Keratinocyte (primary cell): ENCODE results near the gene TTC33.

Source experiments
- EZH2 ChIP-seq: IDR thresholded peaks from one replicate; pipeline ENCODE4 v1.6.1; 2012; ENCODE audit warnings: inconsistent platforms, mild to moderate bottlenecking, low read length, moderate library complexity
- TF ChIP-seq, protein P1 (sequence below), 3 experiments: IDR thresholded peaks in 1 of 3; conservative IDR thresholded peaks in 1 of 3; optimal IDR thresholded peaks in 1 of 3; 2 replicates in 2 of 3; 3 replicates in 1 of 3; pipeline versions ENCODE3 to v1.5.1; 2011; ENCODE audit warnings: low read length in 3 of 3, mild to moderate bottlenecking in 3 of 3, moderate library complexity in 2 of 3, control low read depth in 1 of 3, inconsistent platforms in 1 of 3; ENCODE audit not compliant: insufficient read depth in 2 of 3; ENCODE audit errors: extremely low read depth in 1 of 3

DNA sequence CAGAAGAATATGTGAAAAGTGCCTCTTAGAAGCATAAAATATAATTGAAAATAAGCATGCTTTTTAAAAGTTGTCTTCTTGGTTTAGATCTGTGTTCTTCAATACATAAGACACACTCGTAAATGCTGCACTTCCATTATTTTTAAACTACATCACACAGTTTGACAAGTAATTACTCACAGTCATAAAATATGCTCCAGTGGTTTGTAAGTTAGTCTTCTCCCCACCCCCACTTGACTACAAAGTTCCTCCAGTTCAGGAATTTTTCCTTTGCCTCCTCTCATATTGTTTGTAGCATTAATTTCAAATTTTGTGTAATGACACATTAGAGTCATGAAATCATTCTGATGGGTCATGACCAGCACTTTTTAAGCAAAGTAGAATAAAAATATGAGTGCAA lies 136.3 kb downstream of the TTC33 start:
- TF ChIP-seq, protein P1, sequence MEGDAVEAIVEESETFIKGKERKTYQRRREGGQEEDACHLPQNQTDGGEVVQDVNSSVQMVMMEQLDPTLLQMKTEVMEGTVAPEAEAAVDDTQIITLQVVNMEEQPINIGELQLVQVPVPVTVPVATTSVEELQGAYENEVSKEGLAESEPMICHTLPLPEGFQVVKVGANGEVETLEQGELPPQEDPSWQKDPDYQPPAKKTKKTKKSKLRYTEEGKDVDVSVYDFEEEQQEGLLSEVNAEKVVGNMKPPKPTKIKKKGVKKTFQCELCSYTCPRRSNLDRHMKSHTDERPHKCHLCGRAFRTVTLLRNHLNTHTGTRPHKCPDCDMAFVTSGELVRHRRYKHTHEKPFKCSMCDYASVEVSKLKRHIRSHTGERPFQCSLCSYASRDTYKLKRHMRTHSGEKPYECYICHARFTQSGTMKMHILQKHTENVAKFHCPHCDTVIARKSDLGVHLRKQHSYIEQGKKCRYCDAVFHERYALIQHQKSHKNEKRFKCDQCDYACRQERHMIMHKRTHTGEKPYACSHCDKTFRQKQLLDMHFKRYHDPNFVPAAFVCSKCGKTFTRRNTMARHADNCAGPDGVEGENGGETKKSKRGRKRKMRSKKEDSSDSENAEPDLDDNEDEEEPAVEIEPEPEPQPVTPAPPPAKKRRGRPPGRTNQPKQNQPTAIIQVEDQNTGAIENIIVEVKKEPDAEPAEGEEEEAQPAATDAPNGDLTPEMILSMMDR (optimal IDR thresholded peaks at IDR 0.05 in 1 of 3, IDR thresholded peaks at IDR 0.05 in 1 of 3, conservative IDR thresholded peaks at IDR 0.05 in 1 of 3; ENCODE audit: extremely low read depth in 1 of 3, insufficient read depth in 2 of 3, low read length in 3 of 3): no peak
- no peak for TF ChIP-seq EZH2
